H1 (cell line): ENCODE measurements around the gene ATPAF1. TPM values are rescaled to one million over a fixed set of nuclear protein-coding genes. Genes with fewer than 3 reads are reported as not detected.

ENCODE experiments used
- CTCF ChIA-PET: fragments of 300-600 bp; sonication (Branson Sonifier 250); formaldehyde crosslinking; loops from one replicate; lab custom pipeline; 2021; ENCODE audit not compliant: partially characterized antibody; lab: Charles Lee
- POLR2A ChIA-PET: fragments of 300-600 bp; sonication (Branson Sonifier 250); formaldehyde crosslinking; loops from one replicate; lab custom pipeline; 2021; ENCODE audit warnings: inconsistent platforms; ENCODE audit not compliant: partially characterized antibody; lab: Charles Lee
- DNase-seq, 2 experiments: peaks; one replicate each; pipeline versions ENCODE4 v3.0.0 to v3.0.0-alpha.2; 2010 to 2022; ENCODE audit warnings: low spot score in 2 of 2, low read depth in 1 of 2, mixed read lengths in 1 of 2
- FAIRE-seq: peaks from 2 replicates; lab custom pipeline; 2011; peaks lifted over from hg19 to GRCh38; lab: Jason Lieb, UNC
- H2AFZ ChIP-seq: 2 replicates; pipeline ENCODE4 v1.8.1; 2012; ENCODE audit warnings: low read length, inconsistent platforms
- H2AK5ac ChIP-seq: 2 replicates; pipeline ENCODE4 v1.6.1; 2013; ENCODE audit warnings: low read depth, low read length
- H2BK120ac ChIP-seq: replicated peaks from 2 replicates; pipeline ENCODE3; 2013; ENCODE audit warnings: low read depth, low read length, inconsistent platforms
- H2BK12ac ChIP-seq: 2 replicates; pipeline ENCODE4 v1.6.1; 2013; ENCODE audit warnings: low read depth, low read length
- H2BK15ac ChIP-seq: 2 replicates; pipeline ENCODE4 v1.6.1; 2013; ENCODE audit warnings: low read length
- H2BK20ac ChIP-seq: 2 replicates; pipeline ENCODE4 v1.6.1; 2013; ENCODE audit warnings: low read length
- H2BK5ac ChIP-seq: 2 replicates; pipeline ENCODE4 v1.6.1; 2013; ENCODE audit warnings: low read depth, low read length
- H3K14ac ChIP-seq: 2 replicates; pipeline ENCODE4 v1.6.1; 2013; ENCODE audit warnings: inconsistent platforms; ENCODE audit not compliant: insufficient read length
- H3K18ac ChIP-seq: 2 replicates; pipeline ENCODE4 v1.6.1; 2013; ENCODE audit warnings: low read length; ENCODE audit errors: extremely low read depth
- H3K23ac ChIP-seq: 2 replicates; pipeline ENCODE4 v1.6.1; 2013; ENCODE audit warnings: inconsistent platforms; ENCODE audit not compliant: insufficient read length
- H3K23me2 ChIP-seq: 2 replicates; pipeline ENCODE4 v1.6.1; 2013; ENCODE audit warnings: low read depth, low read length
- H3K27ac ChIP-seq: 2 replicates; pipeline ENCODE4 v1.6.1; 2011; ENCODE audit warnings: low read depth, low read length, inconsistent platforms
- H3K27me3 ChIP-seq, 4 experiments: replicated peaks in 1 of 4; 1 replicate in 1 of 4; 2 replicates in 3 of 4; pipeline versions ENCODE4 v1.6.1 to v1.8.1; 2011 to 2013; ENCODE audit warnings: low read length in 3 of 4, mild to moderate bottlenecking in 3 of 4, inconsistent platforms in 2 of 4, mixed read lengths in 2 of 4, moderate library complexity in 1 of 4; ENCODE audit not compliant: control insufficient read depth in 3 of 4, insufficient read depth in 3 of 4; ENCODE audit errors: extremely low read depth in 1 of 4
- H3K36me3 ChIP-seq, 4 experiments: 2 replicates each; pipeline versions ENCODE4 v1.6.1 to v1.8.1; 2011 to 2013; ENCODE audit warnings: mild to moderate bottlenecking in 4 of 4, low read length in 3 of 4, moderate library complexity in 2 of 4, control low read depth in 1 of 4, inconsistent platforms in 1 of 4; ENCODE audit not compliant: insufficient read depth in 4 of 4, control insufficient read depth in 2 of 4
- H3K4ac ChIP-seq: replicated peaks from 2 replicates; pipeline ENCODE3; 2013; ENCODE audit warnings: low read length, low read depth, mixed read lengths, inconsistent platforms; ENCODE audit not compliant: insufficient read length
- H3K4me1 ChIP-seq, 4 experiments: replicated peaks in 1 of 4; 1 replicate in 1 of 4; 2 replicates in 3 of 4; pipeline versions ENCODE4 v1.6.1 to v1.8.1; 2011 to 2013; ENCODE audit warnings: low read length in 3 of 4, inconsistent platforms in 2 of 4, mixed read lengths in 1 of 4; ENCODE audit not compliant: insufficient read depth in 4 of 4, control insufficient read depth in 3 of 4
- H3K4me2 ChIP-seq, 2 experiments: 2 replicates each; pipeline versions ENCODE4 v1.6.1 to v1.8.1; 2011 to 2013; ENCODE audit warnings: low read depth in 2 of 2, low read length in 2 of 2, control low read depth in 1 of 2, inconsistent platforms in 1 of 2, mild to moderate bottlenecking in 1 of 2; ENCODE audit not compliant: insufficient read depth in 1 of 2
- H3K4me3 ChIP-seq, 4 experiments: fragments of 200-600, 300-600 bp in 1 of 4; sonication (generic), shearing (Covaris generic), sonication (Bioruptor Twin) in 1 of 4; 2 replicates each; pipeline versions ENCODE4 v1.5.1 to v1.8.1; 2011 to 2016; ENCODE audit warnings: low read length in 4 of 4, low read depth in 3 of 4, control low read depth in 2 of 4, inconsistent platforms in 2 of 4, mild to moderate bottlenecking in 2 of 4, mixed read lengths in 1 of 4, moderate library complexity in 1 of 4; ENCODE audit not compliant: insufficient read depth in 2 of 4; ENCODE audit errors: extremely low read depth in 1 of 4
- H3K56ac ChIP-seq: replicated peaks from 2 replicates; pipeline ENCODE3; 2013; ENCODE audit warnings: low read depth, mild to moderate bottlenecking, mixed read lengths, low read length, inconsistent platforms; ENCODE audit not compliant: insufficient read length
- H3K79me1 ChIP-seq: 2 replicates; pipeline ENCODE4 v1.6.1; 2013; ENCODE audit warnings: low read depth, low read length, control low read depth
- H3K79me2 ChIP-seq, 2 experiments: 2 replicates each; pipeline versions ENCODE4 v1.6.1 to v1.8.1; 2012 to 2013; ENCODE audit warnings: low read length in 2 of 2, mild to moderate bottlenecking in 2 of 2, inconsistent platforms in 1 of 2; ENCODE audit not compliant: insufficient read depth in 2 of 2, control insufficient read depth in 1 of 2
- H3K9ac ChIP-seq, 4 experiments: replicated peaks in 1 of 4; 1 replicate in 1 of 4; 2 replicates in 3 of 4; pipeline versions ENCODE4 v1.6.1 to v1.8.1; 2011 to 2013; ENCODE audit warnings: low read depth in 3 of 4, low read length in 3 of 4, control low read depth in 2 of 4, mild to moderate bottlenecking in 2 of 4, moderate library complexity in 2 of 4, inconsistent platforms in 1 of 4; ENCODE audit errors: extremely low read depth in 1 of 4
- H3K9me3 ChIP-seq, 2 experiments: 2 replicates each; pipeline versions ENCODE4 v1.6.1 to v1.8.1; 2012 to 2013; ENCODE audit warnings: mild to moderate bottlenecking in 2 of 2, moderate library complexity in 2 of 2, control low read depth in 1 of 2, inconsistent platforms in 1 of 2, low read depth in 1 of 2, low read length in 1 of 2, mixed read lengths in 1 of 2; ENCODE audit not compliant: insufficient read depth in 2 of 2
- H4K20me1 ChIP-seq, 2 experiments: replicated peaks in 1 of 2; 2 replicates each; pipeline versions ENCODE3 to v1.8.1; 2011 to 2013; ENCODE audit warnings: inconsistent platforms in 2 of 2, low read length in 2 of 2, mild to moderate bottlenecking in 1 of 2; ENCODE audit not compliant: insufficient read depth in 2 of 2, control insufficient read depth in 1 of 2
- H4K5ac ChIP-seq: 2 replicates; pipeline ENCODE4 v1.6.1; 2013; ENCODE audit warnings: low read length, low read depth, mixed read lengths, inconsistent platforms; ENCODE audit not compliant: insufficient read length
- H4K8ac ChIP-seq: 2 replicates; pipeline ENCODE4 v1.8.0; 2013; ENCODE audit warnings: mild to moderate bottlenecking, moderate library complexity, low read length, inconsistent platforms; ENCODE audit not compliant: insufficient read depth; ENCODE audit errors: extremely low read depth
- H4K91ac ChIP-seq: replicated peaks from 2 replicates; pipeline ENCODE3; 2013; ENCODE audit warnings: low read length, mixed read lengths, inconsistent platforms; ENCODE audit not compliant: insufficient read length
- BRCA1 ChIP-seq: IDR thresholded peaks from 2 replicates; pipeline ENCODE4 v1.6.1; 2012; ENCODE audit warnings: low read depth, low read length, improper control_type of control experiment
- NRF1 ChIP-seq: IDR thresholded peaks from 2 replicates; pipeline ENCODE4 v1.6.1; 2011; ENCODE audit warnings: mild to moderate bottlenecking, low read depth, low read length, improper control_type of control experiment
- RAD21 ChIP-seq, 2 experiments: IDR thresholded peaks in 1 of 2; conservative IDR thresholded peaks in 1 of 2; 2 replicates each; pipeline ENCODE4 v1.6.1; 2011; ENCODE audit warnings: low read depth in 2 of 2, low read length in 2 of 2, improper control_type of control experiment in 1 of 2, inconsistent platforms in 1 of 2, mild to moderate bottlenecking in 1 of 2, moderate library complexity in 1 of 2
- SP4 ChIP-seq: IDR thresholded peaks from 2 replicates; pipeline ENCODE4 v1.6.1; 2012; ENCODE audit warnings: low read length, inconsistent platforms
- WGBS, 2 experiments: shearing (Covaris generic) in 1 of 2; methylation state at CpG; one replicate each; pipeline versions ENCODE4 v1.1.6 to v1.1.7; 2013 to 2015; ENCODE audit warnings: low lambda C conversion rate in 2 of 2, mixed read lengths in 2 of 2, inconsistent platforms in 1 of 2, low coverage in 1 of 2, missing lambda C conversion rate in 1 of 2; ENCODE audit not compliant: insufficient replicate concordance in 2 of 2, insufficient coverage in 1 of 2, insufficient read length in 1 of 2; ENCODE audit errors: extremely low coverage in 1 of 2, missing lambda C conversion rate in 1 of 2; 5-methylcytosine and 5-hydroxymethylcytosine counted together
- polyA plus RNA-seq, 7 experiments: library from polyadenylated mRNA; depleted of rRNA in 3 of 7; stranded (reverse) in 5 of 7; unstranded in 2 of 7; fragments of >200 nt in 5 of 7; fragments of 200-250 nt in 2 of 7; gene quantifications; 1 replicate in 5 of 7; 2 replicates in 1 of 7; 4 replicates in 1 of 7; pipeline versions ENCODE4 v1.2.1 to v1.2.3, GENCODE V29; 2011 to 2013; ENCODE audit warnings: missing spikeins in 2 of 7, mixed read lengths in 2 of 7
- total RNA-seq: library from RNA; stranded (reverse); fragmentation: NEBNext Ultra II Directional; extraction: Animal tissue kit (Norgen Biotek cat#: 25700); gene quantifications from 2 replicates; pipeline ENCODE4 v1.2.1, GENCODE V29; 2021

ATPAF1 gene
- total and polyA plus RNA-seq, 2 of the 8 experiments (the other 6 are each of a cell fraction or from before 2014, with no cell fraction given) = 46.7 to 55.9 TPM

GRCh38 chr1:46654012-46654411 lies 14.2 kb downstream of the ATPAF1 start:
- no peaks in the 10 kb centered on the region for H3K4me1 ChIP-seq
- no peak overlapping the region for H4K5ac ChIP-seq
- H2BK120ac ChIP-seq = no peak overlapping the region
- H3K79me2 ChIP-seq = no peaks in the 10 kb centered on the region
- H3K27ac ChIP-seq = no peak overlapping the region
- no peak overlapping the region for H3K4me3 ChIP-seq
- H3K4ac ChIP-seq = no peak overlapping the region
- H3K79me1 ChIP-seq = no peaks in the 10 kb centered on the region
- H2AK5ac ChIP-seq = no peak overlapping the region
- 100% methylated on average over 1 of the region's 1 CpG; no CpG with 5 or more reads in 1 of the 2 experiments for WGBS, 2 experiments
- H2AFZ ChIP-seq = no peak overlapping the region
- H3K36me3 ChIP-seq = peaks cover 0 to 64% (median 19%) of the 10 kb centered on the region in 4 experiments; a peak in 6 of 8 replicates
- H3K4me2 ChIP-seq = no peak overlapping the region
- H2BK12ac ChIP-seq = no peak overlapping the region
- no peak overlapping the region for H4K8ac ChIP-seq
- no peak overlapping the region for H2BK15ac ChIP-seq
- no peak overlapping the region for H3K9ac ChIP-seq
- no peak overlapping the region for H2BK20ac ChIP-seq
- H3K14ac ChIP-seq = no peak overlapping the region
- H3K18ac ChIP-seq = no peak overlapping the region
- no peak for FAIRE-seq
- no peak overlapping the region for H4K91ac ChIP-seq
- no peaks in the 10 kb centered on the region for H4K20me1 ChIP-seq
- CTCF ChIA-PET = interaction anchor here (0.9 to 1.7 kb wide), 3 partner anchors 8 to 30 kb away, joined by 3 to 6 read pairs (median 4); no protein-coding TSS in a partner anchor
- TF ChIP-seq RAD21 (IDR thresholded peaks at IDR 0.05 in 1 of 2, conservative IDR thresholded peaks at IDR 0.05 in 1 of 2; ENCODE audit: low read depth in 2 of 2, low read length in 2 of 2) (no peak), BRCA1 (no peak), SP4 (no peak), NRF1 (no peak)
- no peak overlapping the region for H3K56ac ChIP-seq
- no peak overlapping the region for H3K23ac ChIP-seq
- POLR2A ChIA-PET = interaction anchor here (1.2 kb wide), 1 partner anchor 14 kb away, joined by 3 read pairs; the partner anchor contains the start of gene ATPAF1
- H3K27me3 ChIP-seq = no peaks in the 10 kb centered on the region
- no peak overlapping the region for H2BK5ac ChIP-seq
- H3K23me2 ChIP-seq = no peaks in the 10 kb centered on the region
- H3K9me3 ChIP-seq = no peaks in the 10 kb centered on the region
- DNase-seq = no peak
